GM12892 (cell line): ENCODE measurements around the gene AMZ1. TPM values are rescaled to one million over a fixed set of nuclear protein-coding genes. Genes with fewer than 3 reads are reported as not detected.

Experiments used
- DNase-seq: peaks from one replicate; pipeline ENCODE4 v3.0.0; 2011; ENCODE audit not compliant: insufficient read length
- FAIRE-seq: peaks from 2 replicates; lab custom pipeline; 2011; peaks lifted over from hg19 to GRCh38; lab: Jason Lieb, UNC
- POLR2A ChIP-seq: IDR thresholded peaks from 2 replicates; pipeline ENCODE4 v1.6.1; 2011; ENCODE audit warnings: low read depth, low read length, control low read depth
- POLR2AphosphoS5 ChIP-seq: IDR thresholded peaks from 2 replicates; pipeline ENCODE4 v1.6.1; 2011; ENCODE audit warnings: low read depth, low read length, control low read depth
- TAF1 ChIP-seq: IDR thresholded peaks from 2 replicates; pipeline ENCODE4 v1.6.1; 2011; ENCODE audit warnings: low read depth, mild to moderate bottlenecking, control low read depth, low read length, borderline replicate concordance
- polyA plus RNA-seq: library from polyadenylated mRNA; unstranded; fragments of >200 nt; gene quantifications from one replicate; pipeline ENCODE4 v1.2.1, GENCODE V29; 2012; ENCODE audit warnings: missing spikeins, inconsistent platforms; ENCODE audit not compliant: missing spikeins

The AMZ1 gene
- polyA plus RNA-seq, result 1.4 TPM

GRCh38 chr7:2687881-2688318 is at the start of gene AMZ1:
Gene AMZ1, plus strand, starts transcription at chr7:2688202. Its CDS starts 12,250 bp downstream, at chr7:2700452.
- TF ChIP-seq TAF1 (no peak), POLR2AphosphoS5 (no peak), POLR2A (no peak)
- no peak for DNase-seq
- peak; percentile 56 for FAIRE-seq

- TF ChIP-seq POLR2A (no peak), TAF1 (no peak), POLR2AphosphoS5 (no peak)
- no peak for FAIRE-seq
- no peak for DNase-seq
These were observed 49.6 kb upstream of the AMZ1 start for GRCh38 chr7:2638224-2638991.

- no peak for DNase-seq
- FAIRE-seq, result no peak
- TF ChIP-seq POLR2AphosphoS5, result no peak
- no peak for TF ChIP-seq TAF1
- no peak for TF ChIP-seq POLR2A
These were observed 48.8 kb upstream of the AMZ1 start for GRCh38 chr7:2639181-2639681.

GRCh38 chr7:2639695-2640481 is 48.1 kb upstream of the AMZ1 start:
- TF ChIP-seq TAF1, result no peak
- no peak for TF ChIP-seq POLR2AphosphoS5
- TF ChIP-seq POLR2A, result no peak

GRCh38 chr7:2640482-2640830 is 47.5 kb upstream of the AMZ1 start:
- no peak for FAIRE-seq
- TF ChIP-seq TAF1, result no peak
- no peak for TF ChIP-seq POLR2AphosphoS5
- no peak; the same call in 1 of the 2 replicates for TF ChIP-seq POLR2A
- DNase-seq, result no peak

More at GRCh38 chr7:2639695-2640481, 48.1 kb upstream of the AMZ1 start:
- FAIRE-seq, result no peak
- DNase-seq, result no peak

GRCh38 chr7:2640846-2641316 is 47.1 kb upstream of the AMZ1 start:
- TF ChIP-seq POLR2AphosphoS5 (no peak), POLR2A (no peak), TAF1 (no peak)
- peak; percentile 40 for FAIRE-seq
- no peak for DNase-seq

- DNase-seq (no peak), FAIRE-seq (peak; percentile 78)
These were observed 46.3 kb upstream of the AMZ1 start for GRCh38 chr7:2641406-2642393.

GRCh38 chr7:2643386-2644219 is 44.4 kb upstream of the AMZ1 start:
- TF ChIP-seq POLR2A, result no peak
- TF ChIP-seq POLR2AphosphoS5, result no peak
- TF ChIP-seq TAF1, result no peak
- FAIRE-seq (no peak), DNase-seq (no peak)

More at GRCh38 chr7:2641406-2642393, 46.3 kb upstream of the AMZ1 start:
- TF ChIP-seq POLR2A (no peak), TAF1 (no peak), POLR2AphosphoS5 (no peak)

- no peak for FAIRE-seq
- no peak for DNase-seq
- no peak for TF ChIP-seq TAF1
- no peak for TF ChIP-seq POLR2A
- no peak for TF ChIP-seq POLR2AphosphoS5
These were observed 43.8 kb upstream of the AMZ1 start for GRCh38 chr7:2644220-2644561.

GRCh38 chr7:2644562-2645273 is 43.3 kb upstream of the AMZ1 start:
- DNase-seq (no peak), FAIRE-seq (no peak)
- TF ChIP-seq POLR2A, result no peak
- TF ChIP-seq TAF1, result no peak
- no peak for TF ChIP-seq POLR2AphosphoS5
